ENCODE measurements around the gene TNP2.

Gene TNP2

DNA sequence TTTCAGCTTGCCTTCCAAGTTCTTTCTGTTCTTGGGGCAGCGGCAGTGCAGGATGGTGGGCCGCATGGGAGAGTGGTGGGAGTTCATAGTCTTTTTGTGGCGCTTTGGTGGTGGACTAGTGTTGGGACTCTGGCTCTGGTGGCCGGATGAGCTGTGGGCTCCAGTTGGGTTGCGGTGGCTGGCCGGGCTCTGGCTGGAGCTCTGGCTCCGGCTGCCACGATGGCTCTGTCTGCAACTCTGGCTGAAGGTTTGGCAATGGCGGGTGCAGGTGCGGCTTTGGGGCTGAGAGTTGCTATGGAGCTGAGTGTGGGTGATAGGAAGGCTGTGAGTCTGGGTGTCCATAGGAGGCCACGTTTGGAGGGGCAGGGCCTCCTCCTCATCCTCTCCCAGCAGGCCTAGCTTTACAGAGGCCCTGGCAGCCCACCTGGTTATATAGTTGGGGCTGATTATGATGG lies at the start of gene TNP2:
TNP2 (minus strand) TSS at position 405 of the 455 bp plus-strand sequence; CDS start at position 342, 63 bp downstream.
- DNase-seq (ENCODE audit: low read depth): no peak

DNA sequence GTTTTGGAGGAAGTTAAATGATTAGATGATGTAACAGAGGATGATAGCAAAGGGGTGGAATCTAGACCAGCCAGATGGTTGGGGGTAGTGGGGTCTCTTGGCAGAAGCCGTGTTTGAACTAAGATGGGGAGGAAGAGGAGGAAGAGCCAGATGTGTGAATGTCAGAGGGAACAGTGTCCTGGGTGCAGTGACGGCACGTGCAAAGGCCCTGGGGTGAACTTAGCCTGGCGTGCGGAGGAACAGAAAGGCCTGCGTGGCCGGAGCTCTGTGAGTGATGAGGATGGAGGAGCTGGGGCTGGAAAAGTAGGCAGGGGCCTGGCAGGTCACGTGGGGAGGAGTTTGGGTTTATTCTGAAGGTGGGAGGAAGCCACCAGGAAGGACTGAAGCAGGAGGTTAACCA lies 49.7 kb upstream of the TNP2 start:
- DNase-seq (ENCODE audit: low read depth): no peak

DNA sequence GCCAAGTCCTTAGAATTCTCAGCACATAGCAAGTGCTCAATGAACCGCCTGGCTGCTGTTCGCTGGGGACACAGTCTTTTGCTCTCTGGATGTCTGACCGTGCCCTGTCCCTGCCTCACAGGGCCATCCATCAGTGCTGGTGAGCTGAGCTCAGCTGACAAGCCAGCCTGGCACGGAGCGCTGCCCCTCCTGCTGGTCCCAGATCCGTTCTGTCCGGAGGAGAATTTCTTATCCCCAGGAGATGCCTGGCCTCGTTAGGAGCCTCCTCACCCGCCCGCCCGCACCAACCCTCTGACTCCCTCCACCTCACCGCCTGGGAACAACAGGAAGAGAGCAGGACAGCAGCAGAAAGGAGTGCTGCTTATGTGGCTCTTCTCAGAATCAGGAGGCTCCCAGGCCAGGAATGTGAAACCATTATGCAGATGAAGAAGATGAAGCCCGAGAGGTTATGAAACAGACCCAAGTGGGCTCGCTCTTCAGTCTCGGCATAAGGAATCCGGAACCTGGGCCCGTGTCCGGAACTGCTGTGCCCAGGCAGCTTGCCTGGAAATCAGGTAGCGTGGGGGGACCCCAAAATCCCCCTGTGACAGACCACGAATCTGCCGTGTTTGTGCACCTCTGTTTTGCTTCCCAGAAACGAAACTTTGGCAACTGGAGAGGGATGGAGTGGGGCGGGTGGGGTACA lies 47.3 kb upstream of the TNP2 start:
- no peak for DNase-seq (ENCODE audit: low read depth)

DNA sequence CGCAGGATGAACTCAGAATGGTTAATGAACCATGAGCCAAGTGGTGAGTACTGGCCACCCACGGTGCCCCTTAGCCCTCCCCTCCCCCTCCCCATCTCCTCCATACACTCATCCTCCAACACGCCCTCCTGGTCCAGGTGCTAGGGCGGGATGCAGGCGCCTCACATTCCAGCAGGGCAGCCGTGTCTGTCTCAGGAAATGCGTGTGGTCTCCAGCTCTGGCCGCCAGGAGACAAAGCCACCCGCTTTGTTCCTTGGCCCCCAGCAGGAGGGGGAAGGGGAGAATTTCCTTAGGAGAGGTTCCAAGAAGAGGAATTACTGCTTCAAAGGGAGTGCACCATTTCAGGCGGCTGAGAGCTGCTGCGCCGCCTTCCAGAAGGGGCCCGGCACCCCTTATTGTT lies 46.4 kb upstream of the TNP2 start:
- DNase-seq (ENCODE audit: low read depth): no peak

DNA sequence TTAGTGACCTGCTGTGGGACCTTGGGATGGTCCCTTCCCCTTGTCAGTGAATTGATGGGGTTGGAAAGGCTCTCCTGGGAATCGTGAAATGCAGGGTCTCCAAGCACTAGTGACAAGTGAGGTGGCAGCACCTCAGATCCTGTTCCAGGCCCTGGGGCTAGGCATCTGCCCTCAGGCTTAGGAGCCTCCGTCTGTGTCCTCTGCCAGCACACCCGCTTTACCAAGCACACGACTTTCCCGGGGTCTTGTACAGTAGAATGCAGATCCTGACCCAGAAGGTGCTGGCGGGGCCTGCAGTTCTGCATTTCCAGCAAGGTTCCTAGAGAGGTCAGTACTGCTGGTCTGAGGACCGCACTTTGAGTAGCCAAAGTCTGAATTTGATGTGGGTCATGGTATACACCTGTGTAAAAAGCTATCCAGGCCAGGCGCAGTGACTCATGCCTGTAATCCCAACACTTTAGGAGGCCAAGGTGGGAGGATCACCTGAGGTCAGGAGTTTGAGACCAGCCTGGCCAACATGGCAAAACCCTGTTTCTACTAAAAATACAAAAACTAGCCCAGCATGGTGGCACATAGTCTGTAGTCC lies 45.3 kb upstream of the TNP2 start:
- DNase-seq (ENCODE audit: low read depth): no peak

DNA sequence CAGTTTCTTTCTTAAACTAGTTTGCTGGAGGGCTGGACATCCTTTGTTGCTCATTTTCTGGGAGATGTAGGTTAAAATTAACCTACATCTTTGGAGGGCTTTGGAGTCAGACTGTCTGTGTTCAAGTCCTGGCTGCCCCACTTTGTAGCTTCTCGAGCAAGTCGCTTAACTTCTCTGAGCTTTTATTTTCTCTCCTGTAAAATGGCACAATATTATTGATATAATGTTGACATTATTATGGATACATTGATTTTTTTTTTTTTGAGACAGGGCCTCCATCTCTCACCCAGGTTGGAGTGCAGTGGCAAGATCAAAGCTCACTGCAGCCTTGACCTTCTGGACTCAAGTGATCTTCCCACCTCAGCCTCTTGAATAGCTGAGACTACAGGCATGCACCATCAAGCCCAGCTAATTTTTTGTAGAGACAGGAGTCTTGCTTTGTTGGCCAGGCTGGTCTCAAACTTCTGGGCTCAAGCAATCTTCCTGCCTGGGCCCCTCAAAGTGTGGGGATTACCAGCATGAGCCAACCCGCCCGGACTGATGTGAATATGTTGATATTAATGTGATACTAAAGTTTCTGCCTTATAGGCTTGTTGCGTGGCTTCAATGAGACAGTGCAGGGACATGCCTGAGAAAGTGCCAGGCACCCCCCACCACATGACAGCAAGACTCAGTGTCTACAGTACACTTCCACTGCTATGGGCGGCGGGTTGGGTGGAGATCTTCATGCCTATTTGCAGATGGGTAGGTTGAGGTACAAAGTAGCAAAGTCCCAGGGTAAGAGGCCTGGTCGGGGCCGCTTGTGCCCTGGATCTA lies 44.6 kb upstream of the TNP2 start:
- DNase-seq (ENCODE audit: low read depth): no peak

DNA sequence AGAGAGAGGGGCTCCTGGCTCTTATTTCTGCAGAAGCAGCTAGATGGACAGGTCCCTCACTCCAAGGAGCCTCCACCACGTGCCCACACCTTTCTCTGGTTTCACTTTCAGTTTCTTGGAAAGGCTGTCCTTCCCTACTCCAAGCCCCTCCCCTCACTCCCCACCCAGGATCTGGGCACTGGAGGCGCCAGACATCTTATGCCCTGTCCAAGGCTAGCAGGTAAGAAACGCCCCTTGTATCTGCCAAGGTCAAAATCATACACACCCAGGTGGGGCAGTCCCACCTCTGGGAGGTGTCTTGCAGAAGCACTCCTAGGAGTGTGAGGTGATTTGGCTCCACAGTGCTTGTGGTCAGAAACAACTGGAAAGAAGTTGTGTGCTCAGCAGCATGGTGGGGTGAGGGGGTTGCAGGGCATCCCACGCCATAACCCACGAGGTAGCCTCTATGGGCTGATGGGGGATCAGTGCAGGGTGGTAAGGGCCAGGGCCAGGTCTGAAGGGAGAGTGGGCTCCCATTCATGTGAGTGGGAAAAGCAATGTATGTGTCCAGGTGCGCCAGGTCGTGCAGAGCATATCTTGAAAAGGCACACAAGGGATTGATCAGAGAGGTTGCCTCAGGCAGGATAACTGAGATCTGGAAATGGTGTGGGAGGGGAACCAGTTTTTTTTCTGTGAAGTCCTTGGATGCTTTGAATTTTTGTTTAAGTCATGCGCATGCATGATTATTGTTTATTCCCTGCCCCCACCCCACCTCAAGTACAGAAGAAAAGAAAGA lies 43.8 kb upstream of the TNP2 start:
- no peak for DNase-seq (ENCODE audit: low read depth)

DNA sequence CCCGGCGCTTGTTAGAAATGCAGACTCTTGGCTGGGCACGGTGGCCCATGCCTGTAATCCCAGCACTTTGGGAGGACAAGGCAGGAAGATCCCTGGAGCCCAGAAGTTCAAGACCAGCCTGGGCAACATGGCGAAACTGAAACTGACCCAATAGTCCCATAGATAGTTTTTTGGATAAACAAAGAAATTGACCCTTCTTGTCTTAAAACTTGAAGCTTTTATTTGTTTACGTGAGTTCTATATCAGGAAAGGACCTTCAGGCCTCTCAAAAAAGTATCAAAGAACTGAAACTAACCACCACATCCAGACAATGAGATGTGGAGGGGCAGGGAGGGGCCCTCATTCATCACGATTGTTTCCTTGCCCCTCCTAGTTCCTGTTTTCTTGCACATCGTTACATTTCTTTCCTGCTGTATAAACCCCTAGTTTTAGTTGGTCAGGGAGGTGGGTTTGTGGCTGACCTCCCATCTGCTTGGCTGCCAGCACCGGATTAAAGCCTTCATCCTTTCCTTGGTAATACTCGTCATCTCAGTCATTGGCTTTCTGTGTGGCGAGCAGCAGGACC lies 42.0 kb upstream of the TNP2 start:
- no peak for DNase-seq (ENCODE audit: low read depth)

DNA sequence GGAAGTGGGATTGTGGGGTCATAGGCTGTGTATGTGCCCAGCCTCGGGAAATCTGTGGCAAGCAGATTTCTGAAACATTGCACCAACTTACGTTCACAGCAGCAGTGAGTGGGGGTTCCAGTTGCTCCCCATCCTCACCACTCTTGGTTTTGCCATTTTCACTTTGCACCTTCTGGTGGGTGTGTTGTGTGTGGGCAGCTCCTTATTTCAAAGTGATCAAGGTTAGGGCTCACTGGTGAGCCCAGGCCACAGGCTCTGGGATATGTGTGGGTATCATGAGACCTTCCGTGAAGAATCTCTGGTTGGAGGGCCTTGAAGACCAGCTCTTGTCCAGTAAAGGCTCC lies 41.5 kb upstream of the TNP2 start:
- DNase-seq (ENCODE audit: low read depth): no peak

DNA sequence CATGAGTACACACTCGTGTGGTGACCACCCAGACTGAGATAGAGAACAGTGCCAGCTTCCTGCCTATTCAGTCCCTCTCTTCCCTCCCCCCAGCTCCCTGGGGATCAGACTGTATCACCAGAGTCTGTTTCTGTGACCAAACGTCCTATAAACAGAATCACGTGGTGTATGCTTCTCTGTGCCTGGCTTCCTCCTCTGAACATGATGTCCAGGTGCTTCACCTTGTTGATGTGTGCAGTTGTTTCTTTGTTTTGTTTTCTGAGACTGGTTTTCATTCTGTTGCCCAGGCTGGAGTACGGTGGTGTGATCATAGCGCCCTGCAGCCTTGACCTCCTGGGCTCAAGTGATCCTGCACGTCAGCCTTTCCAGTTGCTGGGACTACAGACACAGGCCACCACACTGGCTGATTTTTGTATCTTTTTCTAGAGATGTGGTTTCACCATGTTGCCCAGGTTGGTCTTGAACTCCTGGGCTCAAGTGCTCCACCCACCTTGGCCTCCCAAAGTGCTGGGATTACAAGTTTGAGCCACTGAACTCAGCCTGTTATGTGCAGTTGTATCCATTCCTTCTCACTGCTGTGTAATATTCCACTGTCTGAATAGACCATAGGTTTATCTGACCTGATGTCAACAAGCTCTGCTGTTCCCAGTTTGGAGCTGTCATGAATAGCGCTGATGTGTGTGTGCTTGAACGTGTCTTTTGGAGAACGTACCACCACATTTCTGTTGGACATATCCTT lies 40.9 kb upstream of the TNP2 start:
- no peak for DNase-seq (ENCODE audit: low read depth)

DNA sequence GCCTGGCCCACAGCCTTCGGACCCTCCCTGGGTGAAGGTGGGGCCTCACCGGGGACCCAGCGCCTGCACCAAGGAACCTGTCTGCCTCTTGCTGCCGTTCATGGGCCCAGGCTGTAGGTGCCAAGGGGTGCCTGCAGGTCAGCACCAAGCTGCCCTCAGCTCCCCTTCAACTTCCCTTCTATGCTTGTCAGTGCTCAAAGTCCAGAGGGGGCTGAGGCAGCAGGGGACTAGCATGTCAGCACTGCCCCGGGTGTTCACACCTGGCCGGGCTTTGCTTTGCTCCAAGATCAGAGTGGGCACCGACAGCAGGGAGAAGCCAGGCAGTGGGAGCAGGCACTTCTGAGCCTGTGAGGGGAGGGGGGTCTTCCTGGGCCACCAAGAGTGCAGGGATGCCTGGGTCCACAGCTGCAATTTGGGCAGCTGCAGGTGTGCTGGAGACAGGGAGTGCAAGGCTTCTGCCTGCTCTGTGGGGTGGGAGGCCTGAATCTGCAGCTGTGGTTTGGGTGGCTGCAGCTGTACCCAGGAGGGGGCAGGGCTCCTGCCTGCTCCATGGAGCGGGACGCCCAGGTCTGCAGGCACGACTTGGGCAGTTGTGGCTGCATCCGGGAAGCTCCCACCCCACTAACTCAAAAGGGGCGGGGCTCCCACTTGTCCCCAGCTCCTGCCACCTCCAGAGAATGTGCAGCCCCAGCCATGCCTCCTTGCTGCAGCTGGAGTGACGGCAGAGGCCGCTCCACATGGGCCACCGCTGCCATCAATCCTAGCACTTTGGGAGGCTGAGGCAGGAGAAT lies 39.6 kb upstream of the TNP2 start:
- DNase-seq (ENCODE audit: low read depth): no peak

DNA sequence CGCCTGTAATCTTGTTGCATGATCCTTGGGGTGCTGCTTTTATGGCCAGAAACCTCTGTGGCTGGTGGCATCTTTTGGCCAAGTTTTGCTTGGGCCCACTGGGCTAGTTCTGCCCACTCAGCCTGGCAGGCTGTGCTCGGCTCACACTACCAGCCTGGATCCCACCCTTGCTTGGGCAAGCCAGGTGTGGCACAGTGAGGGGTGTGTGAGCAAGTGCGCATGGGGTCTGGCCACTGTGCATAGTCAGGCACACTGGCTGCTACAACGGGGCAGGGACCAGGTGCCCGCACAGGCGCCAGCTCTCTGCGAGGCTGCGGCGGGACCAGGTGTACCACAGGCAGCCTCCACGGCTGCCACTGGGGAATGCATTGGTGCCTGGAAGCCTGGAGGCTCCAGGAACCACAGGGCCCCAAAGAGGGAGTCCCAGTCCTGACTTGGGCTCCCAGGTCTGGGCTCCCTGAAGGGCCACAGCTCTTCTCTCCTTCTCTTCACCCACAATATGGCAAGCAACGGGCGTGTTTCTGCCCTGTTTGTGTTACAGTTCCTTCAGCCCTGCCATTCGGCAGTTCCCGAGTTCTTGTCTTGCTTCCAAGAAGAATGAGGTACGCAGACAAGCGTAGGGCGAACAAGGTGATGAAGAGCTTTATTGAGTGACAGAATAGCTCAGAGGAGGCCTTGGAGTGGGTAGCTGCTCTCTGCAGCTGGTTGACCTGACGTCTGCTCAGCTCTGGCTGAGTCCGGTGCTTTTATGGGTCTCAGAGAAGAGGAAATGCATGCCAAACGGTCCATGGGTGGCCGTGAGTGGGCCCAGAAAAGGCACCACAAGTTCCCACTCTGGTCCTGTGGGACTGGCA lies 38.7 kb upstream of the TNP2 start:
- no peak for DNase-seq (ENCODE audit: low read depth)

DNA sequence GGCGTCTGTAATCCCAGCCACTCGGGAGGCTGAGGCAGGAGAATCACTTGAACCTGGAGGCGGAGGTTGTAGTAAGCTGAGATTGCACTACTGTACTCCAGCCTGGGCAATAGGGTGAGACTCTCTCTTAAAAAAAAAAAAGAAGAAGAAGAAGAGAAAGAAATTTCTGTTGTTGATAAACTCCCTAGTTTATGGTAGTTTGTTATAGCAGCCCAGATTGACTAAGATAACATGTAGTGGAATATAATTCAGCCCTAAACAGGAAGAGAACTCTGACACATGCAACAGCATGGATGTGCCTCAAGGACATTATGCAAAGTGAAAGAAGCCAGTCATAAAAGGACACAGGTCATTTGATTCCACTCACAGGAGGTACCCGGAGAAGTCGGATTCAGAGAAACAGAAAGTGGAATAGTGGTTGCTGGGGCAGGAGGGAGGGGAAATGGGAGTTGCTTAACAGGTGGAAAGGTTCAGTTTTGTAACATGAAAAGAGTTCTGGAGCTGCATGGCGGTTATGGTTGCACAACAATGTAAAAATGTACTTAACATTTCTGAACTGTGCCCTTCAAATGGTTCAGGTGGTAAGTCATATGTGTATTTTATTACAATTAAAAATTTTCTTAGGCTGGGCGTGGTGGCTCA lies 38.0 kb upstream of the TNP2 start:
- no peak for DNase-seq (ENCODE audit: low read depth)

DNA sequence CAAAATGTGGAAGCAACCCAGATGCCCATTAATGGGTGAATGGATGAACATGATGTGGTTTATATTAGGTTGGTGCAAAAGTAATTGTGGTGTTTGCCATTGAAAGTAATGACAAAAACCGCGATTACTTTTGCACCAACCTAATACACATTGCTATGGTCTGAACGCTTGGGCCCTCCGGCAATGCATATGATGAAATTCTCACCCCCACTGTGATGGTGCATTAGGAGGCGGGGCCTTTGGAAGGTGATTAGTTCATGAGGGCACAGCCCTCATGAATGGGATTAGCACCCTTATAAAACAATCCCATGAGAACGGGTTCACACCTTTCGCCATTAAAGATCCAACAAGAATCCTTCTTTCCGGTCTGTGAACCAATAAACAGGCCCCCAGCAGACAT lies 37.3 kb upstream of the TNP2 start:
- no peak for DNase-seq (ENCODE audit: low read depth)

DNA sequence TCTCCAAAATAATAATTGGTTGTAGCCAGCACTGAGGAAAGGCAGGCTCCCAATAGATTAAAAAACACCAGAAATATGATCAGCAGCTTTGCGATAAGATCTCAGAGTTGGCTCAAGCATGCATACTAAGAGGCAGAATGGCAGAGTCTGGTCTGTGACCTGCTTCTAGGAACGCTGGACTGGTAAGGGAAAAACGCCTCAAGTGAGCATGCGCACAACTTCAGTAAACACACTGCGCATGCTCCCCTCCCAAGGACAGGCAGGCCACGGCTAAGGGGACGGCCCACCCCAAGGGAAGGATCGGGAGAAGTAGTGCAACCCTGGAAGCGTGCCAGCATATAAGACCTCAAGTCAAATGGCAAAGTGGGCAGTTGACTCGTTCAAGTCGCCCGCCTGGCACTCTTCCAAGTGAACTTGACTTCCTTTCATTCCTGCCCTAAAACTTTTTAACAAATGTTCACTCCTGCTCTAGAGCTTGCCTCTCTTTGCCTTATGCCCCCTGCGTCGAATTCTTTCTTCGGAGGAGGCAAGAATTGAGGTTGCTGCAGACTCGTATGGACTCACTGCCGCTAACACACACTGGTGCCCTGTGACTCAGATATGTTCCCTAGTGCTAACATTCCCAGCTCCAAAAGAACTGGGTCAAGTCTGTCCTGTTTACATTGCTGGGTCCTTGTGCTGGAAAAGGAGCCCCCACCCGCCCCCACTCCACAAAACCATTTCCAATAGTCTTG lies 34.4 kb upstream of the TNP2 start:
- DNase-seq (ENCODE audit: low read depth): no peak

DNA sequence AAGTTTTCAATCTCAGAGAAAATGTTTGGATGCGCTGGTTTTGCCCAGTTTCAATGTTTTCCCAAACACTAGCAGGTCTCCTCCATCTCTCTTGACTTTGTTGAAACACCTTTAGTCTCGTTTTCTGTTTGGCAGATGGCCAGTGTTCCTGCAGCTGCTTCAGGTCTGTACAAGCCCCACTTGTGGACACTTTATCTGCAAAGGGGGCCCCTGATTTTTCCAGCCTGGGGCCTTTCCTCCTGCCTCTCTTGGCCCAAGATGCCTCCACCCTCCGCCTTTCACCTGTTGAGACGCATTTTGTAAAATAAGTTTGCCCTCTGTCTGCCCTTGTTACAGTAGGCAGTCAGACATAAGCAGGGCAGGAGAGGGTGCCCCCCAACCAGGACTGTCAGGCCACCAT lies 33.9 kb upstream of the TNP2 start:
- no peak for DNase-seq (ENCODE audit: low read depth)

DNA sequence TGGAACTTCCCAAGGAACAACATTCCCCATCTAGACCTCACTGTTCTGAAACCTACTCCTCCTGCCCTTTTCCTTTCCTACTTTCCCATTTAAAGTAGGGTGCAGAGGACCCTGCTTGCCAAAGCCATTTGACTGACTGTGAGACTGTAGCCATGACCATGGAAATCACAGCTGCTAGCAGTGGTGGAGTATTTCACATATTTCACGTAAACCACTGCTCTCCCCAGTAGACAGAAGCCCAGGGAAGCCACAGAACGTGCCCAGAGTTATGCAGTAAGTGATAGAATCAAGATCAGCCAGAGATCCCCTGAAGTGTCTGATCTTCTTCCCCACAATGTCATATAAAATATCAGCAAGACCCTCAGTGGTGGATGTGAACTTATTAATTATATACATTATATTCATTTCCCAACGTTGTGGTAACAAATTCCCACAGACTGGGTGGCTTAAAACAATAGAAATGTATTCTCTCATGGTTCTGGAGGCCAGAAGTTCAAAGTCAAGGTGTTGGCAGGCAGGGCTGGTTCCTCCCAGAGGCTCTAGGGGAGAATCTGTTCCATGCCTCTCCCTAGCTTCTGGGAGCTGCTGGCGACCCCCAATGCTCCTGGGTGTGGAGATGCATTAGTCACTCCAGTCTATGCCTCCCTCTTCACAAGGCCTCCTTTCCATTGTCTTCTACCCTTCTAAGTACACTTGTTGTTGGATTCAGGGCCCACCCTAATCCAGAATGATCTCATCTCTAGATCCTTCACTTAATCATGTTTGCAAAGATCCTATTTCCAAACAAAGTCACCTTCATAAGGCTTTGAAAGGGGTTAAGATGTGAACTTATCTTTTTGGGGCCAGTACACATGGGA lies 32.7 kb upstream of the TNP2 start:
- DNase-seq (ENCODE audit: low read depth): no peak

DNA sequence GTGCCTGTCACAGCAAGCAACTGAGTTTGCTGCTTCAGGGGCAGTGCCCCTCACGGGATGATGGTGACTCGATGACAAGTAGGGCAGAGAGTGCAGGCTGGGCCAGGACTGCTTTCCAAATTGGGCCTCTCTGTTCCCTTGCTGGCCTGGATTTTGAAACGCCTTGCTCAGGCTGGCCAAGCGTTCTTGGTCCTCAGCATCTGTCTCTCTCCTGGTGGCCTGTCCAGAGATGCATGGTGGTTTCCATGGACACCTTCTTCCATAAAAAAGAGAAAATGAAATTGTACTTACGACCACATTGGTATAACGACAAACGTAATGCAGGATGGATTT lies 31.4 kb upstream of the TNP2 start:
- no peak for DNase-seq (ENCODE audit: low read depth)

Measured in activated gamma-delta T cell treated with anti-CD3 and anti-CD28 coated beads, Interleukin-2, amount 50 U/mL, for 16 hours (primary cell).